Endometrial microvascular endothelial cells (primary cell): ENCODE data around the gene SUFU. TPM values are rescaled to one million over a fixed set of nuclear protein-coding genes. Genes with fewer than 3 reads are reported as not detected.

ENCODE experiments used
- in situ Hi-C: cut with HindIII; loops from 2 replicates; pipeline ENCODE4 v1.10.0; 2017; ENCODE audit warnings: low sequenced_read_pairs, low pct_unique_long_range_greater_than_20kb; ENCODE audit errors: inconsistent ontology term
- total RNA-seq: library from RNA; depleted of rRNA; stranded (reverse); fragments of >200 nt; gene quantifications from one replicate; pipeline ENCODE4 v1.2.3, GENCODE V29; 2015; ENCODE audit errors: inconsistent ontology term

Gene SUFU
- total RNA-seq, 1 donor from 2014 or later = 7.6 TPM

- in situ Hi-C loops = no loop called here
Measured at GRCh38 chr10:102624751-102625645, 121.2 kb downstream of the SUFU start.

DNA sequence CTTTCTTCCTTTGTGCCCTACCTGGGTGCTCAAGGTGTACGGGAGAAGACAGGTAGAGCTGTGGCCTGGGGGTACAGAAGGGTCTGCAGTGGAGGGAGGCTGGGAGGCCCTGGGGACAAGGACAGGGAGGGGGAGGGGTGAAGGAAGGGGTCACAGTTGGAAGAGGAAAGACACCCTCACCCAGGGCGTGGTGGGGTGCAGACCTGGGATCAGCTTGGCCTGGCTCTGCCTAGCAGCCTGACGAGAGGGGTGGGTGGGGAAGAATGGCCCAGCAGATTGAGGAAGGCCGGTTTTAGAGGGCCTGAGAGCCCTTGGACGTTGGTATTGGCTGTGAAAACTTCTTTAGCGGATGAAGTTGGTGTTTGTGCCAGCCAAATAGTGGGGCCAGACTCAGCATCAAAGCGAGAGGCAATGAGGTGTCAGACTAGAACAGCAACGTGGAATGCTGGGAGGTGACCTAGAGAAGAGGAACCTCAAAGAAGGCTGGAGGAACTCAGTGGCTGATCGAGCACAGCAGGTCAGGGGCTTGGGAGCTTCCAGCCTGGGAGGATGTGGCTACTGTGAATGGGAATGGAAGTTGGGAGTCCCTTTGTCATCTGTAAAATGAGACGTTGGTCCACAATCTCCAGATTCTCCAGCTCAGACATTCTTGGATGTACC, 122.4 kb downstream of the SUFU start:
- in situ Hi-C loops = no loop called here

DNA sequence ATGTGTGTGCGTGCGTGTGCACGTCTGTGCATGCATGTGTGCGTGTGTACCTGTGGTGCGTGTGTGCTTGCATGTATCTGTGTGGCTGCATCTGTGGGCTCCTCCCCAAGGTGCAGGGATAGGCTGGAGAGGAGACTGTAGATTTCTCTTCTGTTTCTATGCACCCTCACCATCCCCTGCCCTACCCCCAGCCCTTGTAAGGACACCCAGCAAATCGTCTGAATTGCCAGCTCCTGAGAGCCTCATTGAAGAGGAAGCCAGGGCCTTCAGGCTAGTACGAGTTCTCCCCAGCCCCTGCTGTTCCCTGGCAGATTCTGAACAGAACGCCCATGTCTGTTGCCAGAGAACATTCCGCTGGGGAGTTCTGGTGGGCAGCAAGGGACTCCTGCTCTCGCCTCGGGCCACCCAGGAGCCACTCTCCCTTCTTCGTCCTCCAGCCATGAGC, 123.5 kb downstream of the SUFU start:
- in situ Hi-C loops = no loop called here

DNA sequence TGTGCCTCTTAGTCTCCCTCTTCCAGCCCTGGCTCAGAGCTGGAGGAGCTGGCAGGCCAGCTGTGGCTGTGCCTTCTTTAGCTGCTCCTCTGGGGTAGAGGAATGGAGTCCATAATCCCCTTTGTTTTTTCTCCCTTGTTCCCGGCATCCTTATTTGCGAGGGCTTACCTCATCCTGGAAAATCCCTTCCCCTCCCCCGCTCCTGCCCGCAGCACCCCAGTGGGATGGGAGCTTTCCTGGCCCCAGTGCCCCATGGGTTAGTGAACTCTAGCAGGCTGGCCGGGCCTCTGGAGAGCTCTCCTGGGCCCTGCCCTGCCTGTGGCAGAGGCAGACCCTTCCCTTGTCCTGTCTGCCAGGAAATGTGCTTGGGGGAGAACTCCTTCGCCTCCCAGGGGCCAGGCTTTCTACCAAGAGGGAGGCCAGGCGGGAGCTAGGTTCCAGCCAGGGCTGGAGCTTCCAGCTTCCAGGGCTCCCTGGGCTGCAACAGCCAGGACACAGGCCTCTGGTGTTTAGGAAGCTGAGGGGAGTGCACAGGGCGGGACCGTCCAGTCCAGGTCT, 124.0 kb downstream of the SUFU start:
- in situ Hi-C loops = no loop called here

DNA sequence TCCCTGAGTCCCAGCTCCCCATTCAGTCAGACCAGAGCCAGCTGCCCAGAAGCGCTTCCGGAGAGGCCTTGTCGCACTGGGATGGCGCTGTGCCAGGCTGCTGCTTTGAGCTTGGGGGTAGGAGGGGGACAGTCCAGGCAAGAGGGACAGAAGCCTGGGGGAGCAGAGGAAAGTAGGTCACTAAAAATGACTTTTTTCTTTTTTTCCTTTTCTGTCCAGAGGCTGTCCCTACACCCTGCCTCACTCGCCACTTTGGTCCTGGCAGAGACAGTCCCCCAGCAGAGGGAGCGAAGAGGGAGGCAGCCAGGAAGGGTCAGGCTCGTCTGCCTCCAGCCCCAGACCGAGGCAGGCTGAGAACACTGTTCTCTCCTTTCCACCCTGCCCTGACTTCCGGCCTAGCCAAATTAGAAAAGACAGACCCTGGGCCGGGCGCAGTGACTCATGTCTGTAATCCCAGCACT, 124.7 kb downstream of the SUFU start:
- in situ Hi-C loops = no loop called here

GRCh38 chr10:102629661-102630614, 126.2 kb downstream of the SUFU start:
- in situ Hi-C loops = no loop called here

DNA sequence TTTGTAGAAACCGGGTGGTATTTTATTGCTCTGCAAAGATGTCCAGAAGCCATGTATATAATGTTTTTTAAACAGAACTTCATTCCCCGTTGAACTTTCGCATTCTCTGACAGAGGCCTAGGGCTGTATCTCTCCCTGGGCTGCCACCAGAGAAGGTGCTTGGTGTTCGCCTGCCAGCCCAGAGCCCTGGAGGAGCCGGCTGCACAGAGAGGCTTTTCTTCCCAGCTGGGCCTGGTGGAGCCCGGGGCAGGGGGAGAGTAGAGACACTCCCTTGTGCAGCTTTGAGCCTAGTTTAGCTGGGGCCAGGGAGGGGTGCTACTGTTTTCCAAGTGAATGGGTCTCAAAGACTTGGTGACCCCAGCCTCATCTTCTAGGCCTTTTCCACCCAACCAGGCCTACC, 126.9 kb downstream of the SUFU start:
- in situ Hi-C loops = no loop called here

DNA sequence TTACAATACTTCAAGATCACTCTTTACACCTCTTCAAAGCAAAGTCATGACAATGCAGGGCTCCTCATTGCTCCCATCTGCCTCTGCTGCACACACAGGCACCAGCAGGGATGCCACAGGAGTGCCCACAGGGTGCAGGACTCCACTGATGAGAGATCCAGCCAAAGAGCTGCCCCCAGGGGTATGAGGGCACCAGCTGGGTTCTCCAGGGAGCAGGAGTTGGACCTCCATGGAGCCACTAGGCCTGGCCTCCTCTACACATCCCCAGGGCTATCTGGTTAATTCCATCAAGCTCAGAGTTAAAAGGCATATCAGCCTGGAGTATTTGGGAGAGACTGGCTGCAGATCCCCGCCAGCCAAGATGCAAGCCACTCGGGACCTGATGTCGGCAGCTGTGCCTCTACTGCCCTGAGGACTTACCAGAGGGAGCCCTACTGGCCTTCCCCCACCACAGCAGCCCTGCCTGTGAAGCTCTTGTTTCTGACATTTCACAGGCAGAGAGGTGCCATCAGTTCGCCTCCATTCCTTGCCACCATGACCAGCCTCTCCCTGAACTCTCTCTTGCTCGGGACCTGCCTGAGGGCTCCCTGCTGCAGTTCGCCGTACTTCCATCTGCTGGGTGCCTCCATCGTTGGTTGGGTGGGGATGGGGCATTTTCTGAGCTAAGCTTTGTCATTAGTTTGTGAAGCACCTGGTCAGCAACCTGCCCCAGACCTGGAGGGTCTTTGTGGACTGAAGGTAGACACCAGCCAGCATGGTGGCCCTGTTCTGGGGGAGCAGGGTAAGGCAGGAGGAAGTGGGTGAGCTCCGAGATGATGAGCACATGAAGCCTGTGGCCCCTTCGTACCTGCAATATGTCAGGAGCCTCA, 128.0 kb downstream of the SUFU start:
- in situ Hi-C loops = no loop called here

DNA sequence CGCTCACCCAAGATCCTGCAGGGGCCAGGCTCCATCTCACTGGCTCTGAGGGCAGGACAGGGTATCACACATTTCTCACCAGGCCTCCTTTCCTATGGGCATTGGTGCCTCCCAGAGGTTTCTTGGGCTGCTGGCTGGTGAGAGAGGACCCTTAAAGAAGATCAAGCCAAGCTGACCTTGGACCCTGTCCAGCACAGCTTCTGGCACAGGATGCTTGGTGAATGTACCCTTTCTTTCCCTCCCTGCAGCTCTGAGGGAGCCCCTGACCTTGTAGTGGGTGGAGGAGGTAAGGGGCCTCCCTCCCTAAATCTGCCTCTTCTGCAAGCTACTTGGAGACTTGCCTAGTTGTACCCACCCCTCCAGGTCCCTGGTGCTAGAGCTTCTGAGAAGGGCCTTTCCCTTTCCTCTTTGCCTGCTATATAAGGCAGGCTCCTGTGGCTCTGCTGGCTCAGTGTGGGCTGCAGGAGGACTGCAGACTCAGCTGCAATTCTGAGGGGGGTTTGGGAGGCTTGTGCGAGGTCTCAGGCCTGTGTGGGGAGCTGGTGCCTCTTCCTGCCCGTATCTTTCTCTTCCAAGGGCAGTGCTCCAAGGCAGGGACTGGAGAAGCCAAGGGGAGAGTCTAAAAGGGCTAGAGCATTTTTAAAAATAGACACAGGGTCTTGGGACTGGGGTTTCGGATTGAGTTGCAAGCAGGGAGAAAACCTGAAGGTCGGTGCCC, 128.8 kb downstream of the SUFU start:
- in situ Hi-C loops = no loop called here

DNA sequence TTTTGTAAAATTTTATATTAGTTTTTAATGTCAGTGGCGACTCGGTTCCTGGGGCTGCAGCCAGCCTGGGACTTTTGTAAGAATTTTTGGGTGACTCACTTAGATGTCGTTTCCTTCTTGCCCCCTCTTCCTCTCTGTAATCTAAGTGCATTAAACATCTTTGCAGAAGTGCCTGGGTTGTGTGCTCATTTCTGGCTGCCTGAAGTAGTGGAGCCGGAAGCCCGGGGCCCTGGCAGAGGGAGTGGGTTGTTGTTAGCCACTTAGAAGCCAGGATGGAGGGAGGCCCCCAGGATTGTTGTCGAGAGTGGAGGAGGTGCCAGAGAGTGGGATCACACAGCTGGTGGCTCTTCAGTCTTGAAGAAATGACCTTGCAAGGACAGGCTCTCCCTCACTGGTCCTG, 129.5 kb downstream of the SUFU start:
- in situ Hi-C loops = no loop called here

- in situ Hi-C loops = no loop called here
Measured at GRCh38 chr10:102633848-102634247, 130.1 kb downstream of the SUFU start.

- in situ Hi-C loops = no loop called here
Measured at GRCh38 chr10:102634686-102635085, 130.9 kb downstream of the SUFU start.

DNA sequence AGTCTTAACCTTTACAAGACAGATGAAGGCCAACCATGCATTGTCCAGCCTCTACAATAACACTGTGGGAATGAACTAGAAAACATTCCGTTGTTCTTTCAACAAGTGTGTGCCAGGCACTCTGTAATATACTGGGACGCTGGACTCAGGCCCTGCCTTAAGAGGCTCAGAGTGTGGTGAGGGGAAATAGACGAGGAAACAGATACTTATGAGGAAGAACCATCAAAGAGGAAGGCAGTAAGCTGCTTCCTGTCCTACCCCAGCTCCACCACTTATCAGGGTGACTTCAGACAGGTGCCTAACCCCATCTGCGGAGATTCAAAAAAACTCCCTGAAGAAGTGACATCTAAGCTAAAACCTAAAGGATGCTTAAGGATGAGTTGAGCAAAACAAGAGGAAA, 131.6 kb downstream of the SUFU start:
- in situ Hi-C loops = no loop called here

GRCh38 chr10:102639537-102639936, 135.8 kb downstream of the SUFU start:
- in situ Hi-C loops = no loop called here

GRCh38 chr10:102641402-102641801, 137.6 kb downstream of the SUFU start:
- in situ Hi-C loops = no loop called here

DNA sequence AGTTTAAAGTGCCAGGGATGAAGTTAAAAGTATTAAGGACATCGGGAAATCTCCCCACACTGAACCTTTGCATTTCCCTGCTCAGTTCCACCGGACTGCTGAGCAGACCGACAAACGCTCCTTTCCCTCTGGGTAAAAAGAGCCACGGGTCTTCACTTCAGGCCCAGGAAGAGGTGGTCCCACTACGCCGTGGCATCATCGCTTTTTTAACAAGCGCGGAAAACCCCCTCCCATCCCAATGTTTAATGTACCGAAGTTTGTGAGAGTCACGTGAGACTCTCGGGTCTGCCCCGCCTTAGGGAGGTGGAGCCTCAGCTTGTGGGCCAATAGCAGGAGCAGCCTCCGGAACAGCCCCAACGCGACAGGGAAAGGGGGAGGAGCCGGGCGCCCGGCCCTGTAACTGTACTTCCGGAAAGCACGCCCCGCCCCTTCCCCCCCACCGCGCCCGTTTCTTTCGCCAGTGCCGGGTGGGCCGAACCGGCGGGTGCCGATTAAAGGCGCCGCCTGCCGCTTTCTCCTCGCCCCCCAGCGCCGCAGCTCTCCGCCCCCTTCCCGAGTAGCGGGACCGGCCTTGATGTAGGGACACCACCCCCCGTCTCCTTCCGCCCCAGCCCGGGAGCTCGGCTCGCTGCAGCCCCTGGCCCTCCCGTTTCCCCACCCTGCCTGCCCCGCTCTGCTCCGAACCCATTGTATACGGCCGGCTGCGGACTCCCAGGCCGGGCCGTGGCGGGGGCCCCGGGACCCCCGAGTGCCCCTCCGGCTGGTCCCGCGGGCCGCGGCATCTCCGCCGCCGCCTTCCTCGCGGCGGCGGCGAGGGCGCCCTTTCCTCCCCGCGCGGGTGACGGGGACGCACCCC, 138.3 kb downstream of the SUFU start:
- in situ Hi-C loops = no loop called here
